Activated gamma-delta T cell treated with Interleukin-2 at 50 U/mL for 16 hours (primary cell): ENCODE measurements around the gene ATP10A.
"Not testable (repeated sequence)": the region's sequence is repeated elsewhere in the genome, so short reads cannot be mapped to it uniquely, and the experiment has no call there.

ENCODE experiments used
- DNase-seq: peaks from one replicate; pipeline ENCODE4 v3.0.0-alpha.2; 2020

The ATP10A gene

GRCh38 chr15:25883463-25884259, 20.5 kb upstream of the ATP10A start:
- DNase-seq, result no peak

GRCh38 chr15:25882466-25882865, 19.3 kb upstream of the ATP10A start:
- no peak for DNase-seq

- not testable (repeated sequence) for DNase-seq
Observed at GRCh38 chr15:25880877-25881276, 17.8 kb upstream of the ATP10A start.

- no peak for DNase-seq
Observed at GRCh38 chr15:25880411-25880810, 17.3 kb upstream of the ATP10A start.

- DNase-seq, result no peak
Observed at GRCh38 chr15:25879438-25879837, 16.3 kb upstream of the ATP10A start.

- DNase-seq, result no peak
Observed at GRCh38 chr15:25877681-25878080, 14.6 kb upstream of the ATP10A start.

GRCh38 chr15:25876231-25877140, 13.4 kb upstream of the ATP10A start:
- no peak for DNase-seq

GRCh38 chr15:25875566-25875965, 12.4 kb upstream of the ATP10A start:
- no peak for DNase-seq

- no peak for DNase-seq
Observed at GRCh38 chr15:25874379-25874778, 11.3 kb upstream of the ATP10A start.

GRCh38 chr15:25871403-25871802, 8.3 kb upstream of the ATP10A start:
- no peak for DNase-seq

GRCh38 chr15:25870938-25871337, 7.8 kb upstream of the ATP10A start:
- no peak for DNase-seq

GRCh38 chr15:25869701-25870100, 6.6 kb upstream of the ATP10A start:
- no peak for DNase-seq

GRCh38 chr15:25866874-25867273, 3.7 kb upstream of the ATP10A start:
- DNase-seq, result no peak

- no peak for DNase-seq
Observed at GRCh38 chr15:25866251-25866650, 3.1 kb upstream of the ATP10A start.

- DNase-seq, result no peak
Observed at GRCh38 chr15:25864966-25865365, 1.8 kb upstream of the ATP10A start.

GRCh38 chr15:25863968-25864580, 947 bp upstream of the ATP10A start:
- no peak for DNase-seq

GRCh38 chr15:25862472-25863110, 536 bp downstream of the ATP10A start:
- peak; percentile 55 for DNase-seq

GRCh38 chr15:25862071-25862471, 1.1 kb downstream of the ATP10A start:
- DNase-seq, result peak; percentile 17

GRCh38 chr15:25860885-25861866, 2.0 kb downstream of the ATP10A start:
- peak; percentile 60 for DNase-seq

GRCh38 chr15:25859838-25860645, 3.1 kb downstream of the ATP10A start:
- DNase-seq, result peak; percentile 56
